ENCODE data around the gene SORCS3.

DNA sequence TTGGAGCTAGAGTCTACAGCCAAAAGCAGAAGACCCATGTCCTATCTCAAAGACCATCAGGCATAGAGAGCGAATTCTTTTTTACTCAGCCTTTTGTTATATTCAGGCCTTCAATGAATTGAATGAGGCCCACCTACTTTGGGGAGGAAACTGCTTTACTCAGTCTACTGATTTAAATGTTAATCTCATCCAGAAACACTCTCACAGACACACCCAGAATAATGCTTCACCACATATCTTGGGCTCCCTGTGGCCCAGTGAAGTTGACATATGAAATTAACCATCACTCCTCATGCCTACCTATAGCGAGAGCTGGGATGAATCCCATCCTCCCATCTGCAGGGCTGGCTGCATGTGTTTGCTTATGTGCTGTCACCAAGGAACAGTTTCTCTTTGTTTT, 26.0 kb upstream of the SORCS3 start:
- TF ChIP-seq CTCF (IDR thresholded peaks at IDR 0.05; ENCODE audit: insufficient read depth, low read length, poor library complexity, severe bottlenecking) (no peak), EZH2phosphoT487 (conservative IDR thresholded peaks at IDR 0.05; ENCODE audit: low read length) (no peak)
